Neural progenitor cell (in vitro differentiated cells): ENCODE data around the gene LRP5.

Experiments
- EZH2phosphoT487 ChIP-seq: fragments of 200-600 bp; sonication (generic); IDR thresholded peaks from 2 replicates; pipeline ENCODE4 v1.6.1; 2017; ENCODE audit warnings: antibody characterized with exemption
- TF ChIP-seq, protein P1 (sequence below): fragments of 200-600 bp; sonication (generic); IDR thresholded peaks from 2 replicates; pipeline ENCODE4 v1.5.1; 2017; ENCODE audit warnings: antibody characterized with exemption, mild to moderate bottlenecking

DNA sequence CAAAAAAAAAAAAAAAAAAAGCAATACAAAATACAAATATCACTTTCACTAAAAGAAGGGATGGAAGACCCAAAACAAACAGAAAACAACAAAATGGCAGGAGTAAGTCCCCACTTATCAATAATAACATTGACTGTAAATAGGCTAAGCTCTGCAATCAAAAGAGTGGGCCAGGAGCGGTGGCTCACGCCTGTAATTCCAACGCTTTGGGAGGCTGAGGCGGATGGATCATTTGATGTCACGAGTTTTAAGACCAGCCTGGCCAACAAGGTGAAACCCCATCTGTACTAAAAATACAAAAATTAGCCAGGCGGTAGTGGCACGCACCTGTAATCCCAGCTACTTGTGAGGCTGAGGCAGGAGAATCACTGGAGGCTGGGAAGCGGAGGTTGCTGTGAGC is 138.3 kb downstream of the LRP5 start:
- TF ChIP-seq, protein P1, sequence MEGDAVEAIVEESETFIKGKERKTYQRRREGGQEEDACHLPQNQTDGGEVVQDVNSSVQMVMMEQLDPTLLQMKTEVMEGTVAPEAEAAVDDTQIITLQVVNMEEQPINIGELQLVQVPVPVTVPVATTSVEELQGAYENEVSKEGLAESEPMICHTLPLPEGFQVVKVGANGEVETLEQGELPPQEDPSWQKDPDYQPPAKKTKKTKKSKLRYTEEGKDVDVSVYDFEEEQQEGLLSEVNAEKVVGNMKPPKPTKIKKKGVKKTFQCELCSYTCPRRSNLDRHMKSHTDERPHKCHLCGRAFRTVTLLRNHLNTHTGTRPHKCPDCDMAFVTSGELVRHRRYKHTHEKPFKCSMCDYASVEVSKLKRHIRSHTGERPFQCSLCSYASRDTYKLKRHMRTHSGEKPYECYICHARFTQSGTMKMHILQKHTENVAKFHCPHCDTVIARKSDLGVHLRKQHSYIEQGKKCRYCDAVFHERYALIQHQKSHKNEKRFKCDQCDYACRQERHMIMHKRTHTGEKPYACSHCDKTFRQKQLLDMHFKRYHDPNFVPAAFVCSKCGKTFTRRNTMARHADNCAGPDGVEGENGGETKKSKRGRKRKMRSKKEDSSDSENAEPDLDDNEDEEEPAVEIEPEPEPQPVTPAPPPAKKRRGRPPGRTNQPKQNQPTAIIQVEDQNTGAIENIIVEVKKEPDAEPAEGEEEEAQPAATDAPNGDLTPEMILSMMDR, result no peak
- no peak for TF ChIP-seq EZH2phosphoT487
